SH-SY5Y (cell line): ENCODE measurements around the gene USH2A.

ENCODE experiments used
- GATA2 ChIP-seq: IDR thresholded peaks from 2 replicates; pipeline ENCODE4 v1.6.1; 2011; ENCODE audit warnings: mild to moderate bottlenecking, low read depth, low read length
- GATA3 ChIP-seq: IDR thresholded peaks from 2 replicates; pipeline ENCODE4 v1.6.1; 2011; ENCODE audit warnings: low read depth, mild to moderate bottlenecking, low read length, moderate library complexity

- TF ChIP-seq GATA2 (no peak), GATA3 (no peak)
Measured at GRCh38 chr1:215863796-215864195, 559.5 kb downstream of the USH2A start.
